K562 (cell line): ENCODE results near the gene MSANTD1.

ENCODE experiments used
- BCLAF1 ChIP-seq, 2 experiments: fragments of 450-650 bp in 1 of 2; IDR thresholded peaks; 2 replicates each; pipeline ENCODE4 v1.6.1; 2011 to 2017; ENCODE audit warnings: low read depth in 2 of 2, antibody characterized with exemption in 1 of 2, borderline replicate concordance in 1 of 2, low read length in 1 of 2, mild to moderate bottlenecking in 1 of 2, mixed read lengths in 1 of 2; ENCODE audit not compliant: control insufficient read depth in 1 of 2
- CTCF ChIP-seq, 3 experiments: IDR thresholded peaks in 2 of 3; conservative IDR thresholded peaks in 1 of 3; 2 replicates each; pipeline ENCODE4 v1.5.1; 2011 to 2012; ENCODE audit warnings: low read length in 3 of 3, mild to moderate bottlenecking in 3 of 3, control low read depth in 2 of 3, improper control_type of control experiment in 1 of 3, inconsistent platforms in 1 of 3, low read depth in 1 of 3, mixed read lengths in 1 of 3, moderate library complexity in 1 of 3; ENCODE audit not compliant: insufficient read depth in 2 of 3
- EHMT2 ChIP-seq: fragments of 450-650 bp; IDR thresholded peaks from 2 replicates; pipeline ENCODE4 v1.6.1; 2018; ENCODE audit warnings: antibody characterized with exemption
- ELF4 ChIP-seq: fragments of 450-650 bp; formaldehyde crosslinking; IDR thresholded peaks from 2 replicates; pipeline ENCODE4 v1.4.0; 2022; ENCODE audit warnings: missing genetic modification characterization
- EZH2 ChIP-seq: IDR thresholded peaks from 2 replicates; pipeline ENCODE4 v1.6.1; 2012; ENCODE audit warnings: low read depth, mild to moderate bottlenecking, inconsistent platforms, low read length, borderline replicate concordance
- FOXJ3 ChIP-seq: sonication (generic); formaldehyde crosslinking; IDR thresholded peaks from 2 replicates; pipeline ENCODE4 v1.4.0; 2020; ENCODE audit warnings: mild to moderate bottlenecking, missing genetic modification reagents
- FOXK2 ChIP-seq, 2 experiments: fragments of 450-650 bp; IDR thresholded peaks in 1 of 2; conservative IDR thresholded peaks in 1 of 2; 2 replicates each; pipeline ENCODE4 v1.6.1; 2016; ENCODE audit warnings: low read depth in 2 of 2, mild to moderate bottlenecking in 1 of 2
- HMGXB4 ChIP-seq: sonication (generic); formaldehyde crosslinking; IDR thresholded peaks from 2 replicates; pipeline ENCODE4 v1.8.1; 2023; ENCODE audit warnings: mild to moderate bottlenecking, missing genetic modification reagents
- MYBL2 ChIP-seq, 2 experiments: fragments of 450-650 bp in 1 of 2; sonication (generic) in 1 of 2; formaldehyde crosslinking in 1 of 2; IDR thresholded peaks; 2 replicates each; pipeline versions ENCODE4 v1.6.1 to v1.8.1; 2017 to 2022; ENCODE audit warnings: borderline replicate concordance in 1 of 2, inconsistent platforms in 1 of 2, low read depth in 1 of 2, mild to moderate bottlenecking in 1 of 2, missing genetic modification reagents in 1 of 2, moderate library complexity in 1 of 2
- NUFIP1 ChIP-seq: fragments of 450-650 bp; IDR thresholded peaks from 2 replicates; pipeline ENCODE4 v1.6.1; 2018; ENCODE audit not compliant: partially characterized antibody
- RBM25 ChIP-seq: fragments of 200-400 bp; formaldehyde crosslinking; IDR thresholded peaks from 2 replicates; pipeline ENCODE4 v1.6.1; 2018; ENCODE audit warnings: low read length, low read depth, moderate library complexity; ENCODE audit not compliant: severe bottlenecking
- REST ChIP-seq, 2 experiments: fragments of 450-650 bp; formaldehyde crosslinking in 1 of 2; IDR thresholded peaks; 2 replicates each; pipeline versions ENCODE4 v1.4.0 to v1.6.1; 2014 to 2020; ENCODE audit warnings: mild to moderate bottlenecking in 2 of 2, borderline replicate concordance in 1 of 2, low read depth in 1 of 2
- ZFX ChIP-seq: sonication (generic); formaldehyde crosslinking; IDR thresholded peaks from 2 replicates; pipeline ENCODE4 v1.8.0; 2022; ENCODE audit warnings: mild to moderate bottlenecking, missing genetic modification reagents, moderate library complexity

- TF ChIP-seq REST (IDR thresholded peaks at IDR 0.05; ENCODE audit: borderline replicate concordance) (no peak), REST (CRISPR knock-in tag; IDR thresholded peaks at IDR 0.05; ENCODE audit: low read depth) (no peak), EZH2 (no peak), NUFIP1 (no peak), FOXK2 (conservative IDR thresholded peaks at IDR 0.05 in 1 of 2, IDR thresholded peaks at IDR 0.05 in 1 of 2; ENCODE audit: low read depth in 2 of 2) (no peak), EHMT2 (no peak), CTCF (IDR thresholded peaks at IDR 0.05 in 2 of 3, conservative IDR thresholded peaks at IDR 0.05 in 1 of 3; ENCODE audit: insufficient read depth in 2 of 3, low read depth in 1 of 3, low read length in 3 of 3) (no peak), MYBL2 (IDR thresholded peaks at IDR 0.05; ENCODE audit: low read depth) (no peak), MYBL2 (CRISPR knock-in tag; IDR thresholded peaks at IDR 0.05; ENCODE audit: borderline replicate concordance) (no peak), ELF4 (CRISPR knock-in tag) (no peak), BCLAF1 (IDR thresholded peaks at IDR 0.05; ENCODE audit: borderline replicate concordance in 1 of 2, control insufficient read depth in 1 of 2, low read depth in 2 of 2, low read length in 1 of 2) (no peak), ZFX (CRISPR knock-in tag) (no peak), HMGXB4 (CRISPR knock-in tag) (no peak), FOXJ3 (CRISPR knock-in tag) (no peak), RBM25 (no peak)
Observed at GRCh38 chr4:3267576-3268394, 18.8 kb downstream of the MSANTD1 start.
